Fibroblast of villous mesenchyme (primary cell): Measurements from ENCODE around the gene LRP6. TPM values are rescaled to one million over a fixed set of nuclear protein-coding genes. Genes with fewer than 3 reads are reported as not detected.

Experiments used
- DNase-seq: peaks from one replicate; pipeline ENCODE4 v3.0.0-alpha.2; 2010; ENCODE audit warnings: low read depth
- H3K4me3 ChIP-seq: 2 replicates; pipeline ENCODE4 v1.5.1; 2011; ENCODE audit warnings: low read depth, mild to moderate bottlenecking, low read length
- total RNA-seq: library from RNA; depleted of rRNA; stranded (reverse); fragments of >200 nt; gene quantifications from 2 replicates; pipeline ENCODE4 v1.2.3, GENCODE V29; 2012
- TF ChIP-seq, protein P1 (sequence below): IDR thresholded peaks from 2 replicates; pipeline ENCODE4 v1.5.1; 2012; ENCODE audit warnings: low read depth, mild to moderate bottlenecking, low read length; ENCODE audit not compliant: insufficient read depth

LRP6 gene
- total RNA-seq, 1 donor = 50.1 TPM

DNA sequence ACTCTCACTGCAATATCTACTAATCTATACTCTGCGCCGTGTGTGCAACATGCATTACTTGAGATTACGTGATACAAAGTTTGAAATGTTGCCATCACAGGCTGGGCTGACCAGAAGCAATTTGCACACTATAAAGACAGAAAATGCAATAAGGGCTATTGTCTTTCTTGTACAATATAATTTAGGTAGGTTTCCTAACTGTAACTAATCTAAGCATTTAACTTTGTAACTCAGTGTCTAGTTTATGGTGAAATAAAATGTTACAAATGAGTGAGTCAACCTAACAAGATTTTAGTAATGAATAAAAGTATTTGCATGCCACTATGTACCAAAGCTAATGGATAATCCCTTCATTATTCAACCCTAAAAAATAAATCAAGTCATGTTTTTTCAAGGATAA lies 57.8 kb downstream of the LRP6 start:
- DNase-seq = no peak
- no peak overlapping the region for H3K4me3 ChIP-seq
- TF ChIP-seq, protein P1, sequence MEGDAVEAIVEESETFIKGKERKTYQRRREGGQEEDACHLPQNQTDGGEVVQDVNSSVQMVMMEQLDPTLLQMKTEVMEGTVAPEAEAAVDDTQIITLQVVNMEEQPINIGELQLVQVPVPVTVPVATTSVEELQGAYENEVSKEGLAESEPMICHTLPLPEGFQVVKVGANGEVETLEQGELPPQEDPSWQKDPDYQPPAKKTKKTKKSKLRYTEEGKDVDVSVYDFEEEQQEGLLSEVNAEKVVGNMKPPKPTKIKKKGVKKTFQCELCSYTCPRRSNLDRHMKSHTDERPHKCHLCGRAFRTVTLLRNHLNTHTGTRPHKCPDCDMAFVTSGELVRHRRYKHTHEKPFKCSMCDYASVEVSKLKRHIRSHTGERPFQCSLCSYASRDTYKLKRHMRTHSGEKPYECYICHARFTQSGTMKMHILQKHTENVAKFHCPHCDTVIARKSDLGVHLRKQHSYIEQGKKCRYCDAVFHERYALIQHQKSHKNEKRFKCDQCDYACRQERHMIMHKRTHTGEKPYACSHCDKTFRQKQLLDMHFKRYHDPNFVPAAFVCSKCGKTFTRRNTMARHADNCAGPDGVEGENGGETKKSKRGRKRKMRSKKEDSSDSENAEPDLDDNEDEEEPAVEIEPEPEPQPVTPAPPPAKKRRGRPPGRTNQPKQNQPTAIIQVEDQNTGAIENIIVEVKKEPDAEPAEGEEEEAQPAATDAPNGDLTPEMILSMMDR = no peak

DNA sequence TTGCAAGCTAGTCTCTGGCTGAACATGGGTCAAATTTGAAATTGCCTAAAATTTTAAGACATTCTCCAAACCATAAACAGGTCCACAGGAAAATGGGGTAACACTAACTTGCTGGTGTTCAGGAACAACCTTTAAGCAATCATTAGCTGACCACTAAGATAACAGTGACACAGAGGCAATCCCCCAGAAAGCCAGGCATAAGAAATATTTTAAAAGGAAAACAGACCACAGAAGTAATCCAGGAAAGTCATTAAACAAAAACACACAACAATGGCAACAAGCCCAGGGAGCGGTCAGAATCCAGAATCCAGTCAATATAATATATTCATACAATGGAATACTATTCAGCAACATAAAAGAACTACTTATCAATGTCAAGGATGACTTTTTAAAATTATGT lies 59.1 kb downstream of the LRP6 start:
- DNase-seq = peak; percentile 66
- no peak overlapping the region for H3K4me3 ChIP-seq
- TF ChIP-seq, protein P1 = no peak

DNA sequence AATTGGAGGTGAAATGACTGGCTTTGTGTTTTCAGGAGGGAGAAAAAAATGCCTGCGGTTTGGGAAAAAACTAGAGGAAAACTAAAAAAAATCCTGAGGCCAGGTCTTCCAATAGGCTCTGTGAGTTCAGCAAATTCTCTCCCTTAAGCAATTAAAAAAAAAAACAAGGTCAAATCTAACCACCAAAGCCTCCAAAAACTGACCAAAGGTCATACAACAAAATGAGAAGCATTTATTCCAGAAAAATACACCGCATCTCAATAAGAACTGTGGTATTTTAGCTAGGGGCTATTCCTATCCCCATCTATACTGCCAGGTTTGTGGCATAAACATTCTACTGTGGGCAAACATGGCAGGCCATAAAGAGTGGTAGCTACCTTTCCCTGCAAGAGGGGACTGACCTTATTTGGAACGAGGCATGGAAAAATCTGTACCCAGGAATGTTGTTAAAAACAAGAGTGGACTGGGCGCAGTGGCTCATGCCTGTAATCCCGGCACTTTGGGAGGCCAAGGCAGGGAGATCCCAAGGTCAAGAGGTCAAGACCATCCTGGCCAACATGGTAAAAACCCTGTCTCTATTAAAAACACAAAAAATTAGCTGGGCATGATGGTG lies 60.0 kb downstream of the LRP6 start:
- TF ChIP-seq, protein P1 = no peak
- no peak overlapping the region for H3K4me3 ChIP-seq

DNA sequence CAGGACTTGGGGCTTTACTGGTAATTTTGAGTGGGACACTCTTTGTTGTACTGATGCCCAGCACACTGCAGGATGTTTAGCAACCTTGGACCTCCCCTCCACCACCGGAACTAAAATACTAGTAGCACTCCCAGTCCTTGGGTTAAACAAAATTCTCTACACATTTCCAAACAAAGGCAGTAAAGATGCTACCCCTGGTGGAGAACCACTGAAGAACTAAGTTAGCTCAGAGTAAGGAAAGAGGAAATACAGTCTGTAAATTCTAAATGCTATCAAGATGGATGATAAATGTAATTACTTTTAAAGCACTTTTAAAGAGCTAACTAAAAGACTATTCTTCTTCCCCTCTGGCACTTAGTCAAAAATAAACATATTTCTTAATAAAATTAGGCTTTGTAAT lies 64.1 kb downstream of the LRP6 start:
- H3K4me3 ChIP-seq = no peak overlapping the region
- DNase-seq = no peak
- TF ChIP-seq, protein P1 = peak; percentile 19

More for the DNA sequence above, 60.0 kb downstream of the LRP6 start:
- DNase-seq = no peak

DNA sequence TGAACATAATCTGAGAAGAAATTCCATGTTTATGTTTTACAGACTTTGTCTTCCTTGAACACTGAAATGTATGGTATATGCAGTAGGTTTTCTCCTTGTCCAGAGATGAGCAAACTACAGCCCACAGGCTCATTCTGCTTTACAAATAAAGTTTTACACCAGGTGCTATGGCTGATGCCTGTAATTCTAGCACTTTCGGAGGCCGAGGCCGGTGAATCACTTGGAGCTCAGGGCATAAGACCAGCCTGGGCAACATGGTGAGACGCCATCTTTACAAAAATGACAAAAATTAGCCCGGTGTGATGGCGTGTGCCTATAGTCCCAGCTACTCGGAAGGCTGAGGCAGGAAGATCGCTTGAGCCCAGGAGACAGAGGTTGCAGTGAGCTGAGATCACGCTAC lies 64.7 kb downstream of the LRP6 start:
- DNase-seq = no peak
- no peak overlapping the region for H3K4me3 ChIP-seq
- TF ChIP-seq, protein P1 = no peak

DNA sequence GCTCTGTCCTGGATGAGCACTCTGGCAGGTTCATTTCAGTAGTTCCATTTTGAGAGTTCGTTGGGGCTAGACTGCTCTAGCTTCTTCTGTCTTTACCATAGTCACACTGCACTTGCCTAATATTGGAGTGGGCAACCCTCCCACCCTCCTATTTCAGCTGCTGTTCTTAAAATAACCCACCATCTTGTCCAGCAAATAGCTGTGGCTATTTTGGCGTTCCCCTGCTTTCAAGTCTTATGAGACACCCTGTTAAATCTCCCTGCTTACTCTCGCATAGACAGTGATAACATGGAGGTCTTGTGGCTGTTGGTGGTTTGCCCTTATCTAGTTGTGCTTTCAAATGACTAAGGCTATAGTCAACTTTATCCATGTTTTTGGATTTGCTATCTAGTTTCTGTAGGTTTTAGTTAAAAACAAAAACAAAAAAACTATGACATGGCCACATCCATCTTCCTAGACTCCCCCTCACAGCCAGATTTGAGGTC lies 65.5 kb downstream of the LRP6 start:
- TF ChIP-seq, protein P1 = no peak
- H3K4me3 ChIP-seq = no peak overlapping the region
- peak; percentile 90 for DNase-seq

DNA sequence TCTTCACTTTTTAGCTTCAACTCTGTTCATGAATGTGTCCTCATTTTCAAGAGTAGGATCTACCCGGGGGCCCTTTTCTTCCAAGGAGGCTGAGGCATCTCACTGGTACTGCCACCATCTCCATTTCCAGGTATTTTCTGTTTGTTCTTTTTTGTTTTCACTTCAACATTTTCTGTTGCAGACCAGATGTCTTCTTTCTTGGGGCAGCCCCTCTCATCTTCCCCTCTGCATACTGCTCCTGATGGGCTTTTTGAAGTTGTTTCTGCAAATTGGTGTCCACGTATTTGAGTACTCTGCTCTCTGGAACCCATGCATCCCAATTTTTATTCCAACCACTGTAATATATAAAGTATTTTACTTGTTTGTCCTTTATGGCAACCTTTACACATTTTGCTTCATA lies 66.5 kb downstream of the LRP6 start:
- TF ChIP-seq, protein P1 = no peak
- DNase-seq = no peak
- H3K4me3 ChIP-seq = no peak overlapping the region
